Activated CD4-positive, alpha-beta T cell treated with anti-CD3 and anti-CD28 coated beads, Interleukin-2, amount 10 ng/mL, durations not matched to agents 24 days and 14 days (primary cell): ENCODE data around the gene TIFAB. TPM values are rescaled to one million over a fixed set of nuclear protein-coding genes. Genes with fewer than 3 reads are reported as not detected.

Source experiments
- DNase-seq: peaks from one replicate; pipeline ENCODE4 v3.0.0; 2022
- H3K27ac Mint-ChIP-seq: one replicate; pipeline ENCODE4 v1.8.0; 2022; ENCODE audit warnings: mild to moderate bottlenecking, mixed read lengths
- H3K27me3 Mint-ChIP-seq: one replicate; pipeline ENCODE4 v1.8.0; 2022; ENCODE audit warnings: mixed read lengths
- H3K36me3 Mint-ChIP-seq: one replicate; pipeline ENCODE4 v1.8.0; 2022; ENCODE audit warnings: low read depth, mild to moderate bottlenecking, mixed read lengths
- H3K4me1 Mint-ChIP-seq: one replicate; pipeline ENCODE4 v1.8.0; 2021; ENCODE audit warnings: mixed read lengths
- H3K4me3 Mint-ChIP-seq: one replicate; pipeline ENCODE4 v1.8.0; 2022; ENCODE audit warnings: mild to moderate bottlenecking, moderate library complexity, mixed read lengths
- H3K9me3 Mint-ChIP-seq: one replicate; pipeline ENCODE4 v1.8.0; 2021; ENCODE audit warnings: mixed read lengths
- intact Hi-C: fragments of 100-400 bp; cut with micrococcal nuclease; formaldehyde crosslinking; loops from one replicate; pipeline ENCODE4 v1.15.1; 2023
- total RNA-seq: library from RNA; stranded (reverse); gene quantifications from 2 replicates; pipeline ENCODE4 v1.2.3, GENCODE V29; 2022

TIFAB gene
- total RNA-seq, 1 donor from 2014 or later = not detected

DNA sequence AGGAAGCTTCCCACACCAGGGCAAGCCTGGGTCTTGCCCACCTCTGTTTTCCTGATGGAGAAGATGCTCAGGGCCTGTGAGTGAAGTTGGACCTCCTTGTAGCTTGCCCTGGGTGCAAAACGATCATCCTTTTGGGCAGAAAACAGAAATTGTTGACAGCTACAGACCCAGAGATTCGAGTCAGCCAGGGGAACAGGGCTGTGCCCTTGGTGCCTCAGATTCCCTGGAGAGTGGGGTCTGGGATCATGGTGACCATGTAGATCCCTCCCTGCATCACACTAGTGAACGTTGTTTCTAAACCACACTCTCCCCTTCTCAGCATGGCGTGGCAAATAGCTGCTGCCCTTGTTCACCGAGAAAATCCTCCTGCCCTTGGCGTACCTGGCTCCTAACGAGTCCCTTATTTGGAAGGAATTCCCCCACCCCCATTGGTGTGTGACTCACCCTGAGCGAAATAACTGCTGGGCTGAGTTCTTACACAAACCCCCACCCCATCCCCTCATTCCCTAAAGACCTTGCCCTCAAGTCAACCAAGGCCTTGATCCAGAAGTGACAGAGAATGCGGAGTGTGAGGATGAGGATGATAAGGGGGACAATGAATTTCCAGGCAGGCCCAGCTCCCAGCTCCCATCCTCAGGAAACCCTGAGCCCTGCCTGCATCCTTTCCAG lies 3.9 kb downstream of the TIFAB start:
- no peak for DNase-seq
- no peak overlapping the region for H3K27ac Mint-ChIP-seq
- H3K27me3 Mint-ChIP-seq = peaks cover 5% of the 10 kb centered on the region
- H3K4me1 Mint-ChIP-seq = no peaks in the 10 kb centered on the region
- intact Hi-C loops = no loop called here
- H3K9me3 Mint-ChIP-seq = no peaks in the 10 kb centered on the region
- no peaks in the 10 kb centered on the region for H3K36me3 Mint-ChIP-seq
- no peak overlapping the region for H3K4me3 Mint-ChIP-seq

DNA sequence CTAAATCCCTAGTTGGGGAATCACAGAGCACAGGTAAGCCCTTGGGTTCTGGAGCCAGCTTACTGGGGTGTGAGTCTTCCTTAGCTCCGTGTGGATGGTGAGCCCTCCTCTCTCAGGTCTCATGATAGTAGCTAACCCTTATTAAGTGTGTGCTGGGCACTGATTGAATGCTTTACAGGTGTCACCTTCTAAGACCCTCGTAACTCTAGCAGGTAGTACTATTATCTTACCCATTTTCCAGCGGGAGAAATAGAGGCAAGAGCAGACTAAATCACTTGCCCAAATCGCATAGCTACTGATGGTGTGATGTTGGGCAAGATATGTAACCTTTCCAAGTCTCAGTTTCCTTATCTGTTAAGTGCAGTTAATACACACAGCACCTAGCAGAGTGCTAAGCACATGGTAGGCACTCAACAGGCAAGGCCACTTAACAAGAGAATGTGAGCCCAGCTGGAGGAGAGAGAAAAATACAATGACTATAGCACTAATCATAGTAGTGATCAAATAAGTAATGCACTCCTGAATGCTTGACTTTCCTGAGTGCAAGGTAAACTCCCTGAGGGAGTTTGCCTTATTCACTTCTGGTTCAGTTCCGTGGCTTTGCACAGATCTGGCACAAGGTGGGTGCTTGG lies 4.7 kb downstream of the TIFAB start, which contains the start of gene DCANP1:
DCANP1 (minus strand) TSS at position 51 of the 632 bp plus-strand sequence. CDS start 240 bp downstream, outside the sequence.
- Mint-ChIP-seq H3K36me3 (no peaks in the 10 kb centered on the region), H3K9me3 (no peaks in the 10 kb centered on the region), H3K27ac (no peak within 1 kb of the TSS), H3K4me3 (no peak within 1 kb of the TSS), H3K27me3 (peaks cover 2% of the 10 kb centered on the region), H3K4me1 (no peaks in the 10 kb centered on the region)
- intact Hi-C loops = no loop called here
- DNase-seq = no peak

DNA sequence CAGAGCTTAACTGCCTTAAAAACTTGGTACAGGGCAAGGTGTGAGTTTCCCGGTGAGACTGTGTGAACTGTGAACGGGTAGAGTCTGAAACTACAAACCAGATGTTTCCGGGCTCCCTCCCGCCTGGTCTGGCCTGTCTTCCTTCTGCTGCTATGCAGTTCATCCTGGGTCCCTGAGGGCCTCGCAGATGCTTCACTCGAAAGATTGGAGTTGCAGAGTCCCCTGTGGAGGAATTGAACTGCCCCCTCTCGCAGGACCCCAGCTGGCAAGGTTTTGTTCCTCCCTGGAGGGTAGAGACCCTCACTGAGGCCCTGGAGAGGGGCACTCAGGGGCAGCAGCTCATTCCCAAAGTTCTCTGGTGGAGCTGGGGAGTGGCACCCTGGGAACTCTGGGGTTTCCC lies 5.5 kb downstream of the TIFAB start:
- no peaks in the 10 kb centered on the region for H3K9me3 Mint-ChIP-seq

DNA sequence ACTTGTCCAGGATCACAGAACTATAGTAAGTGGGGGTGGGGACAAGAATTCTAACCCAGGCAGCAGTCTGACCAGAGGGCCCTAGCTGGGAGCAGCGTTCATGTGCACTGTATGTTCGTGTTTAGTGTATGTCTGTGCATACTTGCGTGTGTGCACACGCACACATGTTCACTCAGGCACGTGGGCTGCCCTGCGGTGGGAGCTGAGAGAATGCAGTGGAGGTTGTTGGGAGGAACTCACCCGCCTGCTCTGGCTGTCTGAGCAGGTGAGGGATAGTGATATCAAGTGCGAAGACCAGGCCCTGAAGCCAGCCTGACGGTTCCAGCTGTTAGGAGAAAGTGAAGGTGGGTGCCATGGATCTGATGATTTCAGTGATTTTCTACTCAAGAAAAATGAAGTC lies 5.9 kb downstream of the TIFAB start:
- intact Hi-C loops = no loop called here
- no peak for DNase-seq
- no peak overlapping the region for H3K27ac Mint-ChIP-seq
- H3K4me1 Mint-ChIP-seq = no peaks in the 10 kb centered on the region
- peaks cover 4% of the 10 kb centered on the region for H3K27me3 Mint-ChIP-seq
- H3K36me3 Mint-ChIP-seq = no peaks in the 10 kb centered on the region
- no peaks in the 10 kb centered on the region for H3K9me3 Mint-ChIP-seq
- H3K4me3 Mint-ChIP-seq = no peak overlapping the region

More for the DNA sequence above, 5.5 kb downstream of the TIFAB start:
- Mint-ChIP-seq H3K4me3 (no peak overlapping the region), H3K36me3 (no peaks in the 10 kb centered on the region), H3K27me3 (peaks cover 2% of the 10 kb centered on the region), H3K27ac (no peak overlapping the region), H3K4me1 (no peaks in the 10 kb centered on the region)
- no peak for DNase-seq
- intact Hi-C loops = no loop called here

DNA sequence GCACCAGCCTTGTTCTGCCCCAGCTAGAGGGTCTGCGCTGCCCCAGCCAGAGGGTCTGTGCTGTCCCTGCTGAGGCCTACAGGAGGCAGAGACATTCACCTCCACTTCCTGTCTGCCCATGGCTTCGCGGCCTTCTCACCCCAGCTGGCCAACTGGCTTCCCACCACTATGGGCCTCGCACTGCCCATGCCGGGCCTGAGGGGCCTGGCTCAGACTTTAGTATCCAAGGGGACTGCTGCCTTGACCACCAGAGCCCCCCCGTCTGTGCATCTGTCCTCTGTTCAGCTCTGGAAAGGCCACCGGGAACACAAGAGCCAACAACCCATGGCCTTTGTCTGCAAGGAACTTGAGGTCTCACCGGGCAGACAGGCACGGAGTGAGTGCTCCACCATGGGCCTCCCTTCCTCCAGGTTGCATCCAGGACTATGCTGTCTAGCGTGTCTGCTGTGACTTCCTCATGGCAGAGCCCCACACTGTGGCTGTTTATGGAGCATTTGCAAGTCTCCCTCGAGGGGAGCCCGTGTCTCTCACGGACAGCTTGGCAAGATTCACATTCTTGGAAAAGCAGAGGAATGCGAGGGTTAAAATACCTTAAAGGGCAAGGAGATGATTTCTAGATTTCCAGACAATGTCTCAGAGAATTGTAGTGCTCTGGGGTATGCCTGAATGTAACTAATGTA lies 6.7 kb downstream of the TIFAB start:
- Mint-ChIP-seq H3K27me3 (peaks cover 5% of the 10 kb centered on the region), H3K9me3 (no peaks in the 10 kb centered on the region), H3K36me3 (no peaks in the 10 kb centered on the region), H3K4me3 (no peak overlapping the region), H3K4me1 (no peaks in the 10 kb centered on the region), H3K27ac (no peak overlapping the region)
- intact Hi-C loops = no loop called here
- DNase-seq = no peak

DNA sequence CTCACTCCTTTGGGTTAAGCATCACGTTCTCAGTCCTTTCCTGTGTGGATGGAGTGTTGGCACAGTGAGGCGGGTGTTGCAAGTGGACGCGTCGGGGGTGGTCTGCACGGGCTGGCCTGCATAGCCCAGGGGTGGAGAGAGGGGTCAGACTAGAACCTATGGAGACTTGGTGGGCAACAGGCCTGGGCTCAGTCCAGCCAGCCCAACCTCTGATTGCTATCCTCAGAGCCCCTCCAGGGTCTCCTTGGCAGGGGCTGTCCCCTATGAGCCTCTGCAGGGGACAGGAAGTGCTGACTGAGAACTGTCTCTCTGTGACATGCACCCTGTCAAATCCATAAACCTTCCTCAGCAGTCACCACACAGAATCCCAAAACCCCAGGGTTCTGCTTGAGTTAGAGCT lies 7.3 kb downstream of the TIFAB start:
- Mint-ChIP-seq H3K4me1 (no peaks in the 10 kb centered on the region), H3K27me3 (peaks cover 5% of the 10 kb centered on the region), H3K9me3 (no peaks in the 10 kb centered on the region), H3K27ac (no peak overlapping the region), H3K4me3 (no peak overlapping the region), H3K36me3 (no peaks in the 10 kb centered on the region)
- no peak for DNase-seq
- intact Hi-C loops = no loop called here

DNA sequence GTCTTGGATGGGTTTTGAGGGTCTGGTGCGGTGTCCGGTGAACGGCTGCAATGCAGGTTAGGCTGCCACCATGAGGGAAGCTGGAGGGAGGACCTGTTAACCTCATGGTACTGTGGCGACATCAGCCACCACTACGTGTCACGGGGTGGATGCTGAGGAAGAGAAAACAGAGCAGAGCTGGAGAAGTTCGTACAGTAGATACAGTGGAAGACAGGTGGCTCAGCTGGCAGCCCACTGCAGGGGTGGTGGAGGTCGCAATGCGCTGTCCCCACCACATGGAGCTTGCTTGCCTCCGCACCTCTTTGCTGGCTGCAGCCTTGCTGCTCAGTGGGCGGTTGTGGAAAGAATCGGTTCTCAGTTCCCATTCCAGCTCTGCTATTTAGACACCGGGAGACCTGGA lies 7.8 kb downstream of the TIFAB start:
- Mint-ChIP-seq H3K9me3 (no peaks in the 10 kb centered on the region), H3K27me3 (peaks cover 5% of the 10 kb centered on the region), H3K4me3 (no peak overlapping the region), H3K36me3 (no peaks in the 10 kb centered on the region), H3K27ac (no peak overlapping the region), H3K4me1 (no peaks in the 10 kb centered on the region)
- intact Hi-C loops = no loop called here
- no peak for DNase-seq

DNA sequence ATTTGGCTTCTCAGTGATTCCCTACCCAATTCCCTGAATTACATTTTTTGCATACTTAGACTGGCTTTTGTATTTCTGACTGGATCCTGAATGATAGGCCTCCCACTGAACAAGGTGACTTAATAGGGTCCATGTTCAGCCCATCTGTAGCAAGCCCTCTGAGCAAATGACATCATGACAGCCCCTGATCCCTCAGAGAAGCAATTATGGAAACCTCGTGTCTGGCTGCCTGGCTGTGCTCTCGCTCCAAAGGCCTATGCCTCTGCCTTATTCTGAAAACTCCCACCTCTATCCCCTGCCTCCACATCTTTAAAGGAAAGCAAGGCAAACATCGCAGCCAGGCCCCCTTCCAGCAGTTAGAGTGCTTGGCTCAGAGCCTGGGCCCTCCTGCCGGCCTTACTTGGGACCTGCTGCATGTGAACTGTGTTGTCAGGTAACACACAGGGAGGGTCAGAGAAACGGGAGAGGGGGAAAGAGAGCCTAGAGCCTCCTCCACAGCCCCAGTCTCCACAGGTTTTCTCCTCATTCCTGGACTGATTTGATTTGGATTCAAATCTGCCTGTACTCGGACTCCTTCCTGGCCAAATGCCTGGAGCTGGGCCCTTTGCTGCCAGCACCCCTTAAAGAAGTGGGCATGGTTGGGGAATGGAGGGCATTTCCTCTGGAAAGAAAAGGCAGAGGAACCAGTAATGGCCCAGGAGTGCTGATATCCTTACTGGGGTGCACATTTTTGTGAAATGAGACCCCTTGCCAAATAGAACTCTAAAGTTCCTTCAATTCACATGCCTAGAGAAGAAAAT lies 8.8 kb downstream of the TIFAB start:
- no peak overlapping the region for H3K27ac Mint-ChIP-seq
- no peaks in the 10 kb centered on the region for H3K36me3 Mint-ChIP-seq
- no peak overlapping the region for H3K4me3 Mint-ChIP-seq
- no peak for DNase-seq
- no peaks in the 10 kb centered on the region for H3K9me3 Mint-ChIP-seq
- peaks cover 5% of the 10 kb centered on the region for H3K27me3 Mint-ChIP-seq
- intact Hi-C loops = no loop called here
- no peaks in the 10 kb centered on the region for H3K4me1 Mint-ChIP-seq

DNA sequence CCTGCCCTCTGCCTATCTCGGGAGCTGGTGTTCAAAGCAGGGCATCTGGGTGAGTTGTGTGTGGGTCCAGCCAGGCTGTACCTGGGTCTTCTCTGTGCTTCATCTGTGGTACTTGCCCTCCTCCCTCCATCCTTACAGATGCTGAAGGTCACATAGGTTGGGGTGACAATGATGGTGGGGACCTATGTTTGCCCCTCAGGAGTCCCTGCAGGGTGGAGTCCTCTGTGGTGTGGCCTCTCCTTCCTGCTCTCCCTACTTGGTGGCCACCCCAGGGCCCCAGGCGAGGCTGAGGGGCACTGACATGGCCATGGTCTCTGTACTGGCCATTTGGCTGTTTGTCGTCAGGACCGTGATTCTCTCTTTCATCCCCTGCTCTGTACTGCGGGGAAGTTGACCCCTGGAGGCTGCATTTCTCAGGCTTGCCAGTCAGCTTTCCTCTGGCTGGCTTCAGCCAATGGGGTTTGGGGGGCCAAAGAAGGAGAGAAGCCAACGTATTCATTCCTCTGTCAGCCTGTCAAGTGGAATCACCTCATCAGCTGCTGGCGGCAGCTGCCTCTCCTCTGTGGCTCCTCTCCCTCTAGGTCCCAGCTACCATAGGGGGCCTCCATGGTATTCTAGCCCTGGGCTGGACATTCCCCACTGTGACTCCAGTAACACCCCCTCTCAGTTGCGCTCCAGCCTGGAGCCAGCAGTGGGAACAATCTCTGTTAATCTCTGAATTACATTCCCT lies 9.6 kb downstream of the TIFAB start:
- Mint-ChIP-seq H3K36me3 (no peaks in the 10 kb centered on the region), H3K4me1 (no peaks in the 10 kb centered on the region), H3K27me3 (peaks cover 7% of the 10 kb centered on the region), H3K4me3 (no peak overlapping the region), H3K9me3 (no peaks in the 10 kb centered on the region), H3K27ac (no peak overlapping the region)
- DNase-seq = no peak
- intact Hi-C loops = no loop called here

DNA sequence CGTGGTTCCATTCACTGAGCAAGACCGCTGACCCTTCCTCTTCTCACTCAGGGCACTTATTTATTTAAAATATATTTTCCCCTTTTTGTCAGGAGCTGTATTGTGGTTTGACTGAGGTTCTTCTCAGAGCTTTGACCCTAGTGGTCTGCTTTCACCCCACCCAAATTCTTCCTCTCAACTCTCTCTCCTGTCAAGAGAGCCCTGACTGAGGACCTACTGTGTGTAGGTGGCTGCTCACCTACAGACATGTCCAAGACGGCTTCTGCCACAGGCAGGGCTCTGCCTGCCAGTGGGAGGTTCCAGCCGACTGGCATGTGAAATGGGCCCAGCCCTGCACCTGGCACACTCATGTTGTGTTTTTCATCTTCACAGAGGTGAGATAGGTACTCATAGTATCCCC lies 10.2 kb downstream of the TIFAB start:
- no peaks in the 10 kb centered on the region for H3K9me3 Mint-ChIP-seq
- no peaks in the 10 kb centered on the region for H3K4me1 Mint-ChIP-seq
- DNase-seq = no peak
- intact Hi-C loops = no loop called here
- peaks cover 9% of the 10 kb centered on the region for H3K27me3 Mint-ChIP-seq
- H3K36me3 Mint-ChIP-seq = no peaks in the 10 kb centered on the region
- H3K27ac Mint-ChIP-seq = no peak overlapping the region
- no peak overlapping the region for H3K4me3 Mint-ChIP-seq

DNA sequence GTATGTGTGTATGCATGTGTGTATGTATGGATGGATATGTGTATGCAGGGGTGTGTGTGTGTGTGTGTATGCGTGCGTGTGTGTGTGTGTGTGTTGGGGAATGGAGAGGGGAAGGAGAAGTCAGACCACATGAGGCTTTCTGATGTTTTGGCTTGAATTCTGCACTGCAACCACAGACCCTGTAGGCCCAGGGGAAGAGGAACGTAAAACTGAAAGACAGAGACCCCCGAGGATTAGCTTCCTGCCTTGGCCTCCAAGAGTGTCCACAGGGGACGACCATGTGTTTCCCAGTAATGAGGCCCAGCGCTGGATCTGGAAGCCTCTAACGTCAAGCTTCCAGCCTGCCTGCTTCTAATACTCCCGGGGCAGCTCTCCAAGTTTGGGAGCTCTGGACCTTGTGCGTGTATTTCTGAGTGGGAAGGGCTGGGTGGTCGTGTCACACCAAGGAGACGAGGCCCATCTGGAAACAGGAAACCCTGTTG lies 10.8 kb downstream of the TIFAB start:
- no peak overlapping the region for H3K27ac Mint-ChIP-seq
- H3K27me3 Mint-ChIP-seq = peaks cover 11% of the 10 kb centered on the region
- no peaks in the 10 kb centered on the region for H3K36me3 Mint-ChIP-seq
- no peaks in the 10 kb centered on the region for H3K9me3 Mint-ChIP-seq
- no peak for DNase-seq
- intact Hi-C loops = no loop called here
- H3K4me3 Mint-ChIP-seq = no peak overlapping the region
- no peaks in the 10 kb centered on the region for H3K4me1 Mint-ChIP-seq

DNA sequence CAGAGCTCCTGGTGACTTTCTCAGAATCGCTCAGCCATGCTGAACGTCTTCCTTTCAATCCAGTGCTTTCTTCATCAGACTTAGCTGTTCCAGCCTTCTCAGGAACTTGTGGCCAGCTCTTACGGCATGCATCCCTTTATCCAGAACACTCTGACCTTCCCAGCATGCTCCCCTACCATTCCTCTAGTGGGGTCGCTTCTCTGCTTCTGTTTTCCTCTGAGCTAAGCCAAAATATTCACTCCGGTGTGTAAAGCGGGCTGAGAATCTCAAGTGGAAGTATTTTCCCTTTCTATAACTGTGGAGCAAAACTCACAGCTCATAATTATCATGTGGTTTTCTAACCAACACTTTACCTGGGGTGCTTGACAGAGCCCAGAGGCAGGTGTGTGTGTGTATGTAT lies 11.2 kb downstream of the TIFAB start:
- Mint-ChIP-seq H3K4me1 (no peaks in the 10 kb centered on the region), H3K27ac (no peak overlapping the region), H3K36me3 (no peaks in the 10 kb centered on the region), H3K4me3 (no peak overlapping the region), H3K9me3 (no peaks in the 10 kb centered on the region), H3K27me3 (peaks cover 14% of the 10 kb centered on the region)
- intact Hi-C loops = no loop called here
- no peak for DNase-seq
